SU-DHL-6 (cell line): ENCODE results near the gene DENND1B.

Experiments used
- H2AFZ ChIP-seq: fragments of 200-600 bp; sonication (generic); 2 replicates; pipeline ENCODE4 v1.6.1; 2014; ENCODE audit warnings: low read depth, mild to moderate bottlenecking, moderate library complexity, mixed read lengths, antibody characterized with exemption, low read length; ENCODE audit not compliant: severe bottlenecking
- H3F3A ChIP-seq: fragments of 200-600 bp; shearing (Covaris generic); 2 replicates; pipeline ENCODE4 v1.6.0; 2016; ENCODE audit warnings: antibody characterized with exemption, mild to moderate bottlenecking; ENCODE audit not compliant: insufficient read depth
- H3K27ac ChIP-seq: fragments of 200-600 bp; sonication (generic); 2 replicates; pipeline ENCODE4 v1.5.1; 2016; ENCODE audit warnings: low read depth, mild to moderate bottlenecking, low read length, moderate library complexity, mixed read lengths
- H3K27me3 ChIP-seq: fragments of 200-600 bp; sonication (generic), shearing (Covaris generic); 2 replicates; pipeline ENCODE4 v1.6.0; 2014; ENCODE audit warnings: mild to moderate bottlenecking, low read length
- H3K36me3 ChIP-seq: fragments of 200-600 bp; sonication (generic); 2 replicates; pipeline ENCODE4 v1.6.1; 2014; ENCODE audit warnings: mild to moderate bottlenecking, low read length, mixed read lengths
- H3K4me2 ChIP-seq: fragments of 300-600, 200-600 bp; shearing (Covaris generic), sonication (generic); 2 replicates; pipeline ENCODE4 v1.6.0; 2014; ENCODE audit warnings: low read length, low read depth, mild to moderate bottlenecking; ENCODE audit not compliant: poor library complexity, severe bottlenecking
- H3K4me3 ChIP-seq: fragments of 200-600 bp; sonication (generic); 2 replicates; pipeline ENCODE4 v1.5.1; 2014; ENCODE audit warnings: antibody characterized with exemption, low read length, mild to moderate bottlenecking, mixed read lengths; ENCODE audit not compliant: insufficient read depth, poor library complexity, severe bottlenecking
- H3K79me2 ChIP-seq: fragments of 200-600 bp; sonication (generic); 2 replicates; pipeline ENCODE4 v1.6.1; 2014; ENCODE audit warnings: mild to moderate bottlenecking, low read length, moderate library complexity; ENCODE audit not compliant: insufficient read depth
- H3K9ac ChIP-seq: fragments of 200-600 bp; sonication (generic); 2 replicates; pipeline ENCODE4 v1.7.0; 2014; ENCODE audit warnings: mild to moderate bottlenecking, low read length
- H3K9me2 ChIP-seq: fragments of 200-600 bp; sonication (generic); replicated peaks from 2 replicates; pipeline ENCODE4 v1.6.1; 2014; ENCODE audit warnings: low read length; ENCODE audit not compliant: insufficient read depth
- H3K9me3 ChIP-seq: fragments of 200-600 bp; sonication (generic); 2 replicates; pipeline ENCODE4 v1.6.1; 2014; ENCODE audit warnings: low read length, mixed read lengths; ENCODE audit not compliant: insufficient read depth
- H4K20me1 ChIP-seq: fragments of 200-600 bp; sonication (generic); 2 replicates; pipeline ENCODE4 v1.6.1; 2014; ENCODE audit warnings: low read depth, mild to moderate bottlenecking, antibody characterized with exemption, low read length, moderate library complexity, mixed read lengths
- EZH2phosphoT487 ChIP-seq: fragments of 200-600 bp; sonication (generic), shearing (Covaris generic); conservative IDR thresholded peaks from 2 replicates; pipeline ENCODE4 v1.6.1; 2018; ENCODE audit warnings: mild to moderate bottlenecking, antibody characterized with exemption, low read length, moderate library complexity, mixed read lengths
- TF ChIP-seq, protein P1 (sequence below): fragments of 200-600 bp; sonication (generic); IDR thresholded peaks from one replicate; pipeline ENCODE4 v1.5.1; 2017; ENCODE audit warnings: antibody characterized with exemption, mild to moderate bottlenecking, low read length, moderate library complexity; ENCODE audit not compliant: insufficient read depth, poor library complexity, severe bottlenecking

The DENND1B gene

DNA sequence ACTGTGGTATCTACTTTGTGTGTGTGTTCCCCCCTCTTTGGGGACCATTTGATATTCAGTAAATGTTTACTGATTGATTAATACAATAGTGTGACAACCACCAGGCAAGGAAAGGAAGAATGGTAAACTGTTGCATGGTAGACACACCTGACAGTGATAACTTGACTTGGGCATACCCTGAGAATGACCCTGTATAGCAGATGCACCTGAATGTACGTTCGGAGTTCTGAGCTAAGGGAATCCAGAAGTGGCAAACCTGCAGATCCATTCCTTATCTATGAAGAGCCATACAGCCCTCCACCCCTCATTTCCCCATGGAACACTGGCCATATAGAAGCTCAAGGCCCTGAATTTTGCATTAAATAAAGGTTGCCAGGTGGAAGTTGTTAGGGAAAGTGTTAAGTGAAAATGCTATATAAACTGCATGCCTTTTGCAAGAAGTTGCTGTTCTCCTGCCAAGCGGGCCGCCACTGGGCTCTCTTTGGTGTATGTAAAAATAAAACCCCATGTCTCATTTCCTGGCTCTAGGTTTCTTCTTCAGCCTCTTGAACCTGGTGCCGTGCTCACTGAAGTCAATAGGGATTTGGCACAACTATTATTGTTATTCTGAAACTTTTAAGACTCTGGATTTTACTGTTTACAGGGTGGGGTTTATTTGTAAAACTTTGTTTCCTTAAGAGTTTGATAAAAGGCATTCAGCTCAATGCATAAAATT is 32.6 kb upstream of the DENND1B start:
- H2AFZ ChIP-seq, result no peak overlapping the region
- no peak overlapping the region for H3K4me3 ChIP-seq

DNA sequence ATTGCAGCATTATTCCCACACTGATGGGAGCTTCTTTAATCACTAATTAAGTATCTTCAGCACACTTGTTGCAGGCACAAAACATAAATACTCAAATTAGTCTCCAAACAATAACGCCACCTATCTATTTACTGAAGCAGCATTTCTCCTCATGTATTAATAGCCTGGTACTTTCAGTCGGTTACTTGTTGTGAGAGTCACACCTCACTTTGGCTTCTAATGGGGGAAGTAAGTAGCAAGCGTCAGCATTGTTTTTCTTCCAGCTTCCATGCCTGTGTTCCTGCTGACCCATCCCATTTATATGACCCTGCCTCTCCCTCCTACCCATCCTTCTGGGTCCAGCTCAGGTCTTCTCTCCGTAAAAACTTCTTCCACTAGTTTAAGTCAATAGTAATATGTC is 31.9 kb upstream of the DENND1B start:
- Histone ChIP-seq H3K9me3 (no peaks in the 10 kb centered on the region), H3K9me2 (no peaks in the 10 kb centered on the region), H4K20me1 (no peaks in the 10 kb centered on the region), H3K4me2 (no peak overlapping the region), H3K4me3 (no peak overlapping the region), H2AFZ (no peak overlapping the region), H3K79me2 (no peaks in the 10 kb centered on the region), H3K27me3 (no peaks in the 10 kb centered on the region), H3F3A (no peaks in the 10 kb centered on the region), H3K27ac (no peak overlapping the region), H3K36me3 (no peaks in the 10 kb centered on the region; the same call in 1 of the 2 replicates), H3K9ac (no peak overlapping the region)
- TF ChIP-seq, protein P1, sequence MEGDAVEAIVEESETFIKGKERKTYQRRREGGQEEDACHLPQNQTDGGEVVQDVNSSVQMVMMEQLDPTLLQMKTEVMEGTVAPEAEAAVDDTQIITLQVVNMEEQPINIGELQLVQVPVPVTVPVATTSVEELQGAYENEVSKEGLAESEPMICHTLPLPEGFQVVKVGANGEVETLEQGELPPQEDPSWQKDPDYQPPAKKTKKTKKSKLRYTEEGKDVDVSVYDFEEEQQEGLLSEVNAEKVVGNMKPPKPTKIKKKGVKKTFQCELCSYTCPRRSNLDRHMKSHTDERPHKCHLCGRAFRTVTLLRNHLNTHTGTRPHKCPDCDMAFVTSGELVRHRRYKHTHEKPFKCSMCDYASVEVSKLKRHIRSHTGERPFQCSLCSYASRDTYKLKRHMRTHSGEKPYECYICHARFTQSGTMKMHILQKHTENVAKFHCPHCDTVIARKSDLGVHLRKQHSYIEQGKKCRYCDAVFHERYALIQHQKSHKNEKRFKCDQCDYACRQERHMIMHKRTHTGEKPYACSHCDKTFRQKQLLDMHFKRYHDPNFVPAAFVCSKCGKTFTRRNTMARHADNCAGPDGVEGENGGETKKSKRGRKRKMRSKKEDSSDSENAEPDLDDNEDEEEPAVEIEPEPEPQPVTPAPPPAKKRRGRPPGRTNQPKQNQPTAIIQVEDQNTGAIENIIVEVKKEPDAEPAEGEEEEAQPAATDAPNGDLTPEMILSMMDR, result no peak

More for the DNA sequence above, 32.6 kb upstream of the DENND1B start:
- no peak overlapping the region for H3K9ac ChIP-seq
- no peaks in the 10 kb centered on the region for H3K27me3 ChIP-seq
- H3K36me3 ChIP-seq, result no peaks in the 10 kb centered on the region; the same call in 1 of the 2 replicates
- no peak overlapping the region for H3K4me2 ChIP-seq
- H3K9me3 ChIP-seq, result no peaks in the 10 kb centered on the region
- no peak overlapping the region for H3K27ac ChIP-seq
- no peaks in the 10 kb centered on the region for H3K9me2 ChIP-seq
- H4K20me1 ChIP-seq, result no peaks in the 10 kb centered on the region
- TF ChIP-seq, protein P1, result no peak
- TF ChIP-seq EZH2phosphoT487, result no peak
- no peaks in the 10 kb centered on the region for H3K79me2 ChIP-seq
- H3F3A ChIP-seq, result no peaks in the 10 kb centered on the region

DNA sequence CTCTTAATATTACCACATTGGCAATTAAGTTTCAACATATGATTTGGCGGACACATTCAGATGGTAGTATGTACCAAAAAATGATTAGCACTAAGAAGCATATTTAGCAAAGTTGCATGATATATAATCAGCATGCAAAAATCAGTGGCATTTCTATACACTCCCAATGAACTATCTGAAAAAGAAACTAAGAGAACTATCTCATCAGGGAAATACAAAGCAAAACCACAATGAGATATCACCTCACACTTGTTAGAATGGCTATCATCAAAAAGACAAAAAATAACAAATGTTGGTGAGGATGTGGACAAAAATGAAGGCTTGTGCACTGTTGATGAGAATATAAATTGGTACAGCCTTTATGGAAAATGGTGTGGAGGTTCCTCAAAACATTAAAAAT is 31.4 kb upstream of the DENND1B start:
- no peaks in the 10 kb centered on the region for H3K27me3 ChIP-seq
- no peak overlapping the region for H3K9ac ChIP-seq
- H3K9me3 ChIP-seq, result peaks cover 2% of the 10 kb centered on the region; the same call in 1 of the 2 replicates
- no peak overlapping the region for H3K4me3 ChIP-seq
- H4K20me1 ChIP-seq, result no peaks in the 10 kb centered on the region
- no peaks in the 10 kb centered on the region for H3F3A ChIP-seq
- no peak overlapping the region for H2AFZ ChIP-seq
- no peaks in the 10 kb centered on the region for H3K79me2 ChIP-seq
- H3K4me2 ChIP-seq, result no peak overlapping the region
- TF ChIP-seq, protein P1, result no peak
- no peak for TF ChIP-seq EZH2phosphoT487
- H3K36me3 ChIP-seq, result no peaks in the 10 kb centered on the region; the same call in 1 of the 2 replicates
- H3K9me2 ChIP-seq, result no peaks in the 10 kb centered on the region
- no peak overlapping the region for H3K27ac ChIP-seq
